Measurements from ENCODE around the gene SLC1A2.

DNA sequence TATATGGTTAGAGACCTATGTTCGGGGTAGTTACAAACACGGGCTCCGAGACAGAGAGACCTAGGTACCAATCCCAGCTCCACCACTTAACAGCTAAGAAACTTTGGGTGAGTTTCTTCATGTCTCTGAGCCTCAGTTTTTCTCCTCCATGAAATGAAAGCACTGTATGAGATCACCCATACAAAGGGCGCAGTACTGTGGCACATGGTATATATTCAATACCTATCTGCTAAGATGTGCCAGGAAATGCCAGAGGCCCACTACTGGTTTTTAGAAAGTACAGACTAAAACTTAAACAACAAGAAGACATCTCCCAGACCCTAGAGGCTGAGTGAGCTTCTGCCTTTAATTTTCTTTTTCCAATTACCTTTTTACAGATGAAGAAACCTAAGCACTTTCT is 69.5 kb downstream of the SLC1A2 start:
- TF ChIP-seq, protein P1, sequence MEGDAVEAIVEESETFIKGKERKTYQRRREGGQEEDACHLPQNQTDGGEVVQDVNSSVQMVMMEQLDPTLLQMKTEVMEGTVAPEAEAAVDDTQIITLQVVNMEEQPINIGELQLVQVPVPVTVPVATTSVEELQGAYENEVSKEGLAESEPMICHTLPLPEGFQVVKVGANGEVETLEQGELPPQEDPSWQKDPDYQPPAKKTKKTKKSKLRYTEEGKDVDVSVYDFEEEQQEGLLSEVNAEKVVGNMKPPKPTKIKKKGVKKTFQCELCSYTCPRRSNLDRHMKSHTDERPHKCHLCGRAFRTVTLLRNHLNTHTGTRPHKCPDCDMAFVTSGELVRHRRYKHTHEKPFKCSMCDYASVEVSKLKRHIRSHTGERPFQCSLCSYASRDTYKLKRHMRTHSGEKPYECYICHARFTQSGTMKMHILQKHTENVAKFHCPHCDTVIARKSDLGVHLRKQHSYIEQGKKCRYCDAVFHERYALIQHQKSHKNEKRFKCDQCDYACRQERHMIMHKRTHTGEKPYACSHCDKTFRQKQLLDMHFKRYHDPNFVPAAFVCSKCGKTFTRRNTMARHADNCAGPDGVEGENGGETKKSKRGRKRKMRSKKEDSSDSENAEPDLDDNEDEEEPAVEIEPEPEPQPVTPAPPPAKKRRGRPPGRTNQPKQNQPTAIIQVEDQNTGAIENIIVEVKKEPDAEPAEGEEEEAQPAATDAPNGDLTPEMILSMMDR (conservative IDR thresholded peaks at IDR 0.05; ENCODE audit: low read depth, low read length): no peak
- no peak for TF ChIP-seq EZH2 (IDR thresholded peaks at IDR 0.05; ENCODE audit: borderline replicate concordance, low read depth, low read length, poor library complexity, severe bottlenecking)
